DMS79 treated with DMSO at 0.1 percent for 48 hours (cell line): Measurements from ENCODE around the gene SLC29A4.
"Not testable (repeated sequence)": the region's sequence is repeated elsewhere in the genome, so short reads cannot be mapped to it uniquely, and the experiment has no call there.

Experiments
- DNase-seq: peaks from one replicate; lab custom pipeline; 2025; lab: John Stamatoyannopoulos, UW

Gene SLC29A4

DNA sequence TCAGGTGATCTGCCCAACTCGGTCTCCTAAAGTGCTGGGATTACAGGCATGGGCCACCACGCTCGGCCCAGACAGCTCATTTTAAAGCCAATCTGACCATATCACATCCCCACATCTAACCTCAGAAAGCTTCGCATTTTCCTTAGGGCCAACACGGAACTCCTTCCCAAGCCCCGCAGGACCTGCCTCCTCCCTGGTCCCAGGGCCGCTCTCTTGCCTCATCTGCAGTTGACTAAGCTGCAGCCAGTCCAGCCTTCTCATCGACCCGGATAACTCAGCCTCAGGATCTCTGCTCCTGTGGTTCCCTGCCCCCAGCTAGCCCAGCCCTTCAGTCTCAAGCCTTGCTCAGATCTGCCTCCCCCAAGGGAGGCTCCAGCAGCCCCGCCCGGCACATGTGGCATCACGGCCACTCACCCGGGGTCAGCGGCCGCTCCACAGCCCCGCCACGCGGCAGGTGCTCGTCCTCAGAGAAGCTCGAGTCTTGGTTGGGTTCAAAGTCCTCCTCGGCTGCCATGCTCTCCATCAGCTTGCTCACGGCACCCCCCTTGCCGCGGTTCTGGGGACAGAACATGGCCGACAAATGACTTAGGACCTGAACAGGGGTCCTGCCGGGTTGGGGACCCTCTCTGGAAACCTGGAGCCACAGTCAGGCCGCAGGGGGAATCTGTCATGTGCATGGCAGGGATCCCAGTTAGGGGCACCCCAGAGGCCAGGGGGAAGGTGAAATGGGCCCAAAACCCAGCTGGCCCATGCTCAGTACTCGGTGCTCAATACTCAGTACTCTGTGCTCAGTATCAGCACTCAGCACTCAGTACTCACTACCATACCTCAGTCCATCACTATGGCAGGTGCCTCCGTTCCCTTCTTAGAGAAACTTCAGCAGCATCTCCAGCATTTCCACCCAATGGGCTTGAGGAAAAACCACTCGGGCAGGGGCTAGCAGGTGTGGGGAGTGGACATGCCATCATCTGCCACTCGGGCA, 41.3 kb downstream of the SLC29A4 start:
- not testable (repeated sequence) for DNase-seq

DNA sequence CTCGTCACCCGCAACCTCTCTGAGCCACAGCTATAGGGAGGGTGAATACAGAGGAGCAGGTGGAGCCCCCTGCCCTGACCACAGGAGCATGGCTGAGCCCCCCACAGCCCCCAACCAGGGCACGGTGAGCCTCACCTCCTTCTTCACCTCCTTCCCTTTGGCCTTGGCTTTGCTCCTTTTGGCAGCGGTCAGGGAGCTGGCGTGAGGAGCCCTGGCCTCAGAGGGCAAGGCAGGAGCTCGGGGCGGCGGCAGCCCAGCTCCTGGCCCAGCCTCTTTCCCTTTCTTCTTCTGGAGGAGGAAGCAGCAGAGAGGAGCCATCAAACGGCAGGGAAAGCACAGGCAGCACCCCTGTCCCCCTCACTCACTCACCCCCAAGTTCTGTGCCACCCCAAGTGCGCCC, 42.2 kb downstream of the SLC29A4 start:
- no peak for DNase-seq

DNA sequence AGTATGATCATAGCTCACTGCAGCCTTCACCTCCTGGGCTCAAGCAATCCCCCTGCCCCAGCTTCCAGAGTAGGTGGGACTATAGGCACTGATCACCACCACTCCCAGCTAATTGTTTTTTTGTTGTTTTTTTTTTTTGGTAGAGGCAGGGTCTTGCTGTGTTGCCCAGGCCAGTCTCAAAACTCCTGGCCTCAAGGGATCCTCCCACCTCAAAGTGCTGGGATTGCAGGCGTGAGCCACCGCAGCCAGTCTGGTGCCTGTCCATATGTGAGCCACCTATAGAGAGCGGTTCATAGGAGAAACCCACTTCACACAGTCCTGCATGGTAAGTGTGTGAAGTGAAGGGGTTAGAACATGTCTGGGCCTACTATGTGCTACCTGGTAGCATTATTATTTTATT, 47.5 kb downstream of the SLC29A4 start:
- no peak for DNase-seq

DNA sequence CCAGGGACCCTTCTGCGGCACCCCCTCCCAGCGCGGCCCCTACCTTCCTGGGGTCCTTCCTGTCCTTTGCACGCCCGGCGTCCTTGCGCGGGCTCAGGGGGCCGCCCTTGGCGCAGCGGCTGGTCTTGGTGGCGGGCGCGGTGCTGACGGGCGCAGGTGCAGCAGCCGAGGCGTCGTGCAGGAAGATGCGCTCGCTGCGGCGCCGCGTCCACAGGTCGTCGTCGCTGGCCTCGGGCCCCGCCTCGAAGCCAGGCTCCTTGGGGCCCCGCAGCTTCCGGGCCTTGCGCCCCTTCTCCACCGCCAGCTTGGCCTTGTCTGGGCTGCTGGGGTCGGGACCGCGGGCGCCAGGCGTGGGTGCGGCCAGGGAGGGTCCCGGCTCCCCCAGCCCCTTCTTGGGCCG, 49.8 kb downstream of the SLC29A4 start:
- no peak for DNase-seq

DNA sequence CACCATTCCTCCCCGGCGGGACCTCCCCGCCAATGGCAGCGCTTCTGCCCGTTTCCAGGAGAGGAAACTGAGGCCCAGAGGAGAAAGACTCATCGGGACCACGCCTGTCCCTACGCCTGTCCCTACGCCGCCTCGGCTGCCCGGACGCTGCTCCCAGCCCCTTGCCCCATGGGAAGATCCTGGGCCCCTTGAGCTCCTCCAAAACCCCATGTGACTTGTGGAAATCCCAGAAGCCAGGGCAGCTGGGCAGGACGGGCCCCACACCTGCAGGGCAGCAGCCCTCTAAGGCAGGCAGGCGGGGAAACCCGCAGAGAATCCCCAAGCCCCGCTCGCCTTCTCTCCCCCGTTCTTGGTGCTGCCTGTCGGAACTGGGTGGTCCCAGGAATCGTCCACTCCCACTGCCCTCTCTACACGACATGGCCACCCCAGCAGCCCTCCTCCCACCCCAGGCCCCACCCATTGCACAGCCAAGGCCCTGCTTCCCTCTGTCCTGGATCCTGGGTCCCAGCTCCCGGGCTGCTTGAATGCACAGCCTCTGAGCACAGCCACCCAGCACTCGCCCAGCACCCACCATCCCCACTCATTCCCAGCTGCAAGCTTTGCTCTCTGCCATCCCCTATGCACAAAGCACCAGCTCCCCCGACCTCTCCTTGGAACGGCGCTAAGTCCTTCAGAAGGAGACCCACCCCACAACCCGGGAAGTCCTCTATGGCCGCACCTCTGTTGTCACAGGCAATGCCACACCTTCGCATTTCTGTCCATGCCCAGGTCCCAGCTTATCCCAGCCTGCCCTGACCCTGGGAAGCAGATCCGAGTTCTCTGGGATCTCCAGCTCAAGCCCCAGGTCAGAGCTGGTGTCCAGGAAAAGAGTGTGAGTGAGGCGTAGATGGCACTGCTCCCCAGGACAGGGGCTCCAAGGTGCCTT, 50.6 kb downstream of the SLC29A4 start:
- DNase-seq = no peak

DNA sequence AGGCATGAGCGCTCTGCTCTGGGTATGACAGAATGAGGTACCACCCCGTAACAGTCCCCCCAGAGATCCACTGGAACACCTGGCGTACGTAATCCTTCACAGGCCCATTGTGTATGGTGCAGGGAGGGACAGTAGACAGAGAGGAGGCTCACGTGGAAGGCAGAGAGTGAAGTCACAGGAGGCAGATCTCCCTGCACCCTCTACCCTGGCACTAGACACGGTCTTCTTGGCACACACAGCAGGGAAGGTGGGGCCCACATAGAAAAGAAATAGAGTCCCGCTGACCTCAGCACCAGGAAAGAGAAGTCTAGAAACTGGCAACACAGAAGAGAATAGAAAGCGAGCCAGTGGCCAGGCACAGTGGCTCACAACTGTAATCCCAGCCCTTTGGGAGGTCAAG, 51.9 kb downstream of the SLC29A4 start:
- DNase-seq = no peak

DNA sequence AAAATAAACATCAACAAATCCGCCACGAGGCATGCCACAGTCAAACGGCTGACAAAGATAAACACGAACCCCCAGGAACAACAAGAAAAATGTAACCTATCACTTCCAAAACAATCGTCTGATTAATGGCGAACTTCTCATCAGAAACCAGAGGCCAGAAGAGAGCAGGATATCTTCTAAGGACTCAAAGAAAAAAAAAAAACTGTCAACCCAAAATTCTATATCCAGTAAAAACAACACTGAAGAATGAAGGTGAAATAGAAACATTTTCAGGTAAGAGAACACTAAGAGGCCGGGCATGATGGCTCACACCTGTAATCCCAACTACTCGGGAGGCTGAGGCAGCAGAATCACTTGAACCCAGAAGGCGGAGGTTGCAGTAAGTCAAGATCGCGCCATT, 54.3 kb downstream of the SLC29A4 start:
- DNase-seq = no peak

DNA sequence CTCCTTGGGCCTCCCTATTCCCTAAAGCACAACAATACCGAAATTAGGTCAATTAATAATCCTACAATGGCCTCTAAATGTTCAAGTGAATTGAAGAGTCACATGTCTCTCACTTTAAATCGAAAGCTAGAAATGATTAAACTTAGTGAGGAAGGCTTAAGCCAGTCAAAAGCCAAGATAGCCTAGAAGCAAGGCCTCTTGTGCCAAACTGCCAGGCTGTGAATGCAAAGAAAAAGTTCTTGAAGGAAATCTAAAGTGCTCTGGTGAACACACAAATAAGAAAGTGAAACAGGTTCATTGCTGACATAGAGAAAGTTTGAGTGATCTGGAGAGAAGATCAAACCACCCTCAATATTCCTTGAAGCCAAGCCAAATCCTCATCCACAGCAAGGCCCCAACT, 57.2 kb downstream of the SLC29A4 start:
- DNase-seq = no peak

DNA sequence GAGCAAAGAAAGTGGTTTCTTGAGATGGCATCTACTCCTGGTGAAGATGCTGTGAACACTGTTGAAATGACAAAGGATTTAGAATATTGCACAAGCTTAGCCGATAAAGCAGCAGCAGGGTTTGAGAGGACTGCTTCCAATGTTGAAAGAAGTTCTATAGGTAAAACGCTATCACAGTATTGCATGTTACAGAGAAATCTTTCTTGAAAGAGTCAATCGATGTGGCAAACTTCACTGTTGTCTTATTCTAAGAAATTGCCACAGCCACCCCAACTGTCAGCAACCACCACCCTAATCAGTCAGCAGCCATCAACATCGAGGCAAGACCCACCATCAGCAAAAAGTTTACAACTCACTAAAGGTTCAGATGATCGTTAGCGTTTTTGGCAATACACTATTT, 59.9 kb downstream of the SLC29A4 start:
- no peak for DNase-seq

DNA sequence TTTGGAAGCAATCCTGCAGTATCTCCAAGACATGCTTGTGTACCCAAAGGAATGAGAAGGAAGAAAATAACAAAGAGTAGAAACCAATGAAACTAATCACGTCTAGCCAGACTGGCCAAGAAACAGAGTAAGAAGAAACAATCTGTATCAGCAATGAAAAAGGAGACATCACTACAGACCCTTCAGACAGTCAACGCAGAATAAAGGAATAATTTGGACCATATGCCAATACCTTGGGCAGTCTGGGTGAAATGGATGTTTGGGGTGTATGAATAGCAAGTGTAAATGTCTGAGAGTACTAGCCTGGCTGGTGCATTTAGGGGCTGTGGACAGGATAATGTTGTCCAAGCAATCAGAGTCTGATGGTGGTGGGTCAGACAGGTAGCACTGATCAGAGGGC, 61.1 kb downstream of the SLC29A4 start:
- DNase-seq = no peak

DNA sequence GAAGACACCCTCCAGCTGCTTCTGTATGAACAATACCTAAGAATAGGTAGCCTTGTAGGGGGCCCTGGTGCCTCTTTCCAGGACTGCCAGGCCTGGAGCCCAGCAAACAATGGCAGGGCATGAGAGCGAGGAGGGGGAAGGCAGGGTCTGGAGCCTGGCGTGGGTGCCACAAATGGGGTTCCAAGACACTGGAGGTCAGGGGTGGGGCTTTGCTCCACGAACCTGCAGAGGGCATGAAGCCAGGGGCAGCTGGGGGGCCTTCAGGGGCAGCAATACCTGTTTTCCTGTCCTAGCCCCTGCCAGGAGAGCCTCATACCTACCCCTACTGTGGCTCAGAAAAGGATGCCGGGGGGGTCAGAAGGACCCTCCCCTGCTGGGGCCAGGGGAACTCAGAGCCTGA, 61.6 kb downstream of the SLC29A4 start:
- DNase-seq = no peak

DNA sequence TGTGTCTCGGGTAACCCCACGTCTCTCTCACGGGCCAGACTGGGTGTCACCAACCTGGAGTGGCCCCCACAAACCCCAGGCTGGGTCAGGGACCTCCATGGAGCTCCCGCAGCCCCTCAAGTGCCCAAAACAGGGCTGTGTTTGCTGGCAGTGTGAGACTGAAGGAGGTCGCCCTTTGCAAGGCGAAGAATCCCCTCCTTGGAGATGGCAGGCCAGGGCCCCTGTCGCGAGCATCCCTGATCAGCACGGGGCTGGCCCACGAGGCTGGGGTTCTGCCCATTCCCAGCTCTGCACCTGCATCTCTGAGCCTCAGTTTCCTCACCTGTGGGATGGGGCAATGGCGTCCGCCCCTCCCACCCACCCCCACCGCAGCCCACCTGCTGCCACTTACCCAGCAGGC, 62.4 kb downstream of the SLC29A4 start:
- no peak for DNase-seq

DNA sequence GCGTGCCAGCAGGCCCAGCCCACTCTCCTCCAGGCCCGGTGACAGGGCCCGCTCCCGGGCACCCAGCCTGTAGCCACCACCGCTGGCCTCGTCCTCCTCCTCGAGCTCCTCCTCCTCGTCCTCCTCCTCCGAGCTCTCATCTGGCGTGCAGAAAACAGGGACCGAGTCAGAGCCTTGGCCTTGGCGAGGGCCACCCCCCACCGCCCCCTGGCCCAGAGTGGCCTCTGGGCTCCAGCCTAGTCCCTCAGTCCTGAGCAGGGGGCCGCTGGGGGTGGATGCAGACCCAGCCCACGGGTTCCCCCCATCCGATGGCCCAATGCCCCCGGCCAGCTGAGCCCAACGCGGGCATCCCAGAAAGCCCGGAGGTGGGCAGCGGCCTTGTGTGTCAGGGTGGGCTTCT, 62.9 kb downstream of the SLC29A4 start:
- no peak for DNase-seq

DNA sequence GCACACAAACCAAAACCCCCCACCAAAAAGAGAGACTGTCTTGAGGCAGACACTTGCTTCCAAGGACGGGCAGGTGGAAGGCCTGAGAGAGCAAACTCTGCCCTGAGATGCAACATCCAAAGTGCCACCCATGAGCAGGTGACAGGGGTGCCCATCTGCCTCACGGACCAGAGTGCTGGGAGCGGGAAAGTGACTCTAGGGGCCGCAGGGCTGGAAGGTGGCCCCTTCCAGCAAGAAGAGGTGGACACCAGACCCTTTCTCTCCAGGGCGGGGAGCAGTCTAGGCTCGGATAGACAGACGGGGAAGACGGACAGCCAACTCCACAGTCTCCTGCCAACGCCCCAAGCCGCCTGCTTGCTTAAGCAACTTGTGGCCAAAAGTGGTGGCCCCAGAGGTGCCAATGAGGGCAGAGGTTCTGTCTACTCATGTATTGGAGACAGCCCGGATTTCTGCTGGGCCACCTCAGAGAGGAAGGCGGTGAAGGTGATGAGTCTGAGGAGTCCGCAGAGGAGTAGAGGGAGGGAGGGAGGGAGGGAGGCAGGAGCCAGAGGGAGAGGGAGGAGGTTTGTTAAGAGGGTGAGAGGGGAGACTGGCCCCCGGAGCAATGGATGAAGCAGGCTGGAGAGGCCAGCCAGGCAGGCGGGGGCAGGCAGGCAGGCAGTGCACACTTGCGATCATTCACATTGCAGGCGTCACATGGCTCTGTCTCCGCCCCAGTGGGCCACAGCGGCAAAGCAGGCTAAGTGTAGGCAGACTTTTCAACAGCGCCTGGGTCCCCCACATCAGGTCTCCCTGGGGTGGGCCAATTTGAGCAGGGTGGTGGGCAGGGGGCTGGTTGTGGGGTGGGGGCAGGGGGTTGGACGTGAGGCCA, 65.6 kb downstream of the SLC29A4 start:
- DNase-seq = no peak

DNA sequence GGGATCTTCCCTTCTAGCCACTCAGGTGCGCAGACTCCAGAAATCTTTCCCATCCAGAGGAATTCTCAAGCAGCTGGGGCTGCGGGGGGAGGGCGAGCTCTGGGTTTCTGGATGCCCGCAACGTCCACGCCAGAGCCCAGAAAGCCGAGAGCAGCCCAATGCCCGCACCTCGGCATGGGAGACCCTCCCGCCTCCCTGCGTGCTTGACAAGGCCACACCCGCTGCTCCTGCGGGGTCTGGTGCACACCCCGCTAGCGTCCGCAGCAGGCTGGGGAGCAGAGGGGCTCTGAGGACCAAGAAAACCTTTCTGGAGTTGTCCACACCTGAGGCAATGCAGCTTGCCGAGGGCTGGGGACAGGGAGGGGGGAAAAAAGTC, 66.2 kb downstream of the SLC29A4 start:
- no peak for DNase-seq

DNA sequence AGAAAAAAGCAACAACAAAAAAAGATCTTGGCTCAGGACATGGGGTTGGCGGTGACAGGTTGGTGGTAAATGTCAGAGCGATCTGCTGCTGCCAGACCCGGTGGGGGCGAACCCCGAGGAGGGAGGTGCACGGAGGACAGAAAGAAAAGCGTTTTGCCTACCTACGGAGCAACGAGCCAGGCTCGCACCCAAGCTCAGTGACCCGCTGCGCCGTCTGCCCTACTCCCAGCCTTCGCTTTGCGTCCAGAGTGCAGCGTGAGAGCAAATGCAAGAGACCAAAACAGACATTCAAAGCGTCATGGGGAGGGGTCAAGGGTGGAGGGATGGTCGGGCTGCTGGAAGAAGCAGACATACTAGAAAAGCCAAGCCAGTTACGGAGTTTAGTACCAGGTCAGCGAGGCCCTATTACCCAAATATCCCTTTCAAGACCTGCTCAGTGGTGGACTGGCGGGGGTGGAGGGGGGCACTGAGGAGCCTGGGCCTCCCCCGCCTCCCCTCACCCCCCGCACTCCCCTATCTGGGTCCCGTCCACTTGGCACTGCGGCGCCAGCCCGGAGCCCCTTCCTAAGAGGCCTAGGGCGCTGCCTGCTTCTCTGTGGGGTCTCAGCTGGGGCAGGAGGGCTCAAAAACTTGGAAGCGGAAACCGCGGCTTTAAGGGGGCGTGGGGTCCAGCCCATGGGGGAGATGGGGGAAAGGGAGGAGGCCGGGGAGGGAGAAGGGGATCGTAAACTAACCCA, 66.9 kb downstream of the SLC29A4 start:
- no peak for DNase-seq

DNA sequence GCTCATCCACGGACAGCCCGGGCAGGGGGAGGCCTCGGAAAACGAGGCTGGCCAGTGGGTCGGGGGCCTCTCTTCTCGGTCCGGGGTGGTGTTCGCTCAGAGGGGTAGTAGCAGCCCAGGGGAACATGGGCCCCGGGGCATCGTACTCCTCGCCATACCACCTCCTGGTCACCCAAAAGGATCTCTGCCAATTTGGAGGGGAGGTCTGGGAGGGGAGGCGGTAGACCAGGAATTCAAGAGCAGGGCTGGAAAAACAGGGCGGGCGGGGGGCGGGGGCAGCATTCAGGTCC, 67.4 kb downstream of the SLC29A4 start:
- no peak for DNase-seq

DNA sequence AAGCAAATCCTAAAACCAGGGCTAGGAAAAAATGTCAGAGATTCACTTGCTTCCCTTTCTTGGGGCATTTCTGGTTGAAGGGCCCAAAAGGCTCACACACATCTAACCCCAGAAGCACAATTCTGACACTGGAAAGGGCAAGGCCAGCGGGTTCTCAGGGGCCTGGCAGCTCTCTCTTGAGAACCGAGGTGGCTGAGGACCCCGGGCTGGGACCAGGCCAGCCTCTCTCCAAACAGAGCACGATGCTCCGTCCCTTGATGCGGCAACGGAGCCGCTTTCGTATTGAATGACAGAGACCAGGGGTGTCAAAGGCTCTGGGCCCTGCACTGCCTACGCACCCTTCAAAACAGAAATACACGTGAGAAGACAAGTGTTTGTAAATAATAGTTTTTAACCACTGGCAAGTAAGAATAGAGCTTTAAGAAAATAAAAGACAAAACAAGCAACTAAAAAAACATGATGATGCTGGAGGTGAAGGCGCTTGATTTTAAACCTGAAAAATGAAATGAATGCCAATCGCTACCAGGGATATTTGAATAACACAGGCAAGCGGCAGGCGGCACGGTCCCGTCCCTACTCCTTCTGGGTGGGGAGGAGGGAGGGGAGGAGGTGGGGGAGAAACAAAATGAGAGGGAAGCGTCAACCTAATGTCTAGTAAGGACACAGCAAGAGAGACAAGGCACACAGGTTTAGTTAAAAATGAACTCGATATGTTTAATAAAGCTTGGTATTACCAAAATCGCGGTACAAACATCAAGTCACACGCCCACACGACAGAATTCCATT, 68.0 kb downstream of the SLC29A4 start:
- DNase-seq = no peak

DNA sequence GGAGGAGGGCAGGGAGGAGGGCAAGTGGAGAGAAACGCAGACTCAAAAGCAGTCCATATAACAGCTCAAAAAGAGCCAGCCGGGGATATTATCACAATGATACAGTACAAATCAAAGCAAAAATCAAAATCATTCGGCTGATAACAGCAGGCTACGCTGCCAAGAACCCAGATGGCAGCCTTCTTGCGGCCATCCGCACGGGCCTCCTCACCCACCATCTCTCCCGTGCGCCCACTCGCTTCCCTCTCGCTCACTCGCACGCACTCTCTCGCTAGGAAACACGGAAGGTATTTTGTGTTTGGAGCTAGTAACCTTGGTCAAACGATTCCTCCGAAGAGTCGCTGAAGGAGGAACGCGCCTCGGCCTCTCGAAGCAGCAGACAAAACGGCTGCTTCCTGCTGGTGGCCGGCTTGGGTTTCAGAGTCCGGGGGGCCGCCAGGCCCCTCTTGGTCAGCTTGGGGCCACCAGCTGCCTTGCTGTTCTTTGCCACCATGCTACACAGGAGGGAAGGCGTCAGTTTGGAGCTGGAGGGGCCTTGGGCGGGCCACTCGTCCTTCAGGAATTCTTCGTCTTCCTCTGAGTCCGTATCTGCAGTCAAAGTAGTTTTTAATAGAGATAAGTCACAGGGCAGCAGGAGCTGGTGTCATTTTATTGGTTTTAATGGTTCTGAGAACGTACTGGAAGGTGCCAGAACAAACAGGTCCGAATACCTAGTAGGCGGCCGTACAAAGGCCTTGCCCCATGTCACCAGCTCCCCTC, 68.9 kb downstream of the SLC29A4 start:
- no peak for DNase-seq

DNA sequence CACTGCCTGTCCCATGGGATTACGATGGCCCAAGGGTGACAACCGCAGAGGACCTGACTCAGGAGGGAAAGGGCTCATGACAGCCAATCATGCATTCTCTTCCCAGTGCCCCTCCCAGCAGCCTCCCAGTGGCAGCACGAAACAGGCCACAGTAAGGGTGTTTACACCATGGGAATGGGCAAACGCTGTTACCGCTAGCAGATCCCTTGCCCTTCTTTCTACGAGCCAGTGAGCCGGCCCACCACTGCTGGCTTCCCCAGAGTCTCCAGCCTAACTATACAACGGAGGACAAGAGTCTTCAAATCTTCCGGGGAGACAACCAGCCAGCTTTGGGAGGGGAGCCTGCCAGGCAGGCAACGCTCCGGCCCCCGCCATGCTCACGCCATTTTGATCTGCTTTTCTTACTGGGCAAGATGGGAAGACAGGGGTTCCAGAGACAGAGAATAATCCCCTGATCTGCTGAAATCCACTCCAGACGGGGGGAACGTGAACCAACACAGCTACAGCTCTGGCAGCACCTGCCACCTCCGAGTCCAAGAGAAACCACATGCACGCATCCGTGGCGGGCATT, 69.8 kb downstream of the SLC29A4 start:
- no peak for DNase-seq
